Amygdala (tissue), 56 donors: ENCODE results near the gene TBPL2.

Source experiments
- DNase-seq, 56 donors: peaks; one replicate each; lab custom pipeline; 2025; lab: John Stamatoyannopoulos, UW

TBPL2 gene

GRCh38 chr14:55373784-55374705, 66.4 kb downstream of the TBPL2 start:
- no peak for DNase-seq

GRCh38 chr14:55372825-55373224, 67.6 kb downstream of the TBPL2 start:
- DNase-seq = no peak

GRCh38 chr14:55372423-55372822, 68.0 kb downstream of the TBPL2 start:
- DNase-seq = no peak

- no peak for DNase-seq
Measured at GRCh38 chr14:55370883-55371455, 69.4 kb downstream of the TBPL2 start.

DNA sequence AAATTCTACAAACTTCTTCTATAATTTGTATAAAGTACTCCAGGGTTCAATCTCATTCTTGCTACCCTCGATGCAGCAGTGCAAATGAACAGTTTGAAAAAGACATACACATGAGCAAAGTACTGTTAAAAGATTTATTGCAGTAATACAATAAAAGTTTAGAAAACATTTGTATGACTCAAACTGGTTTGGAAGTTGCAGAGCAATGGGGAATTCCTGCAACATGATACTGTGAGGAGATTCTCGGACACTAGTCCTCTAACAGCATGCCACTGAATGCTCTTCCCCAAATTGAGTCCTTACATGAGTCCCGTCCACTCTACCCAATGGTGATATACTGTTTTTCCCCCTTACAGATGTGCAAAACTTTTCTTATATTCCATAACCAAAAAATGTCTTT, 74.1 kb downstream of the TBPL2 start:
- DNase-seq = no peak
